ENCODE results near the gene MAB21L1.

The MAB21L1 gene

GRCh38 chr13:35468195-35468594 is 8.3 kb downstream of the MAB21L1 start:
- H3K9me2 ChIP-seq (ENCODE audit: low read depth, low read length) = no peaks in the 10 kb centered on the region

GRCh38 chr13:35465371-35465770 is 11.1 kb downstream of the MAB21L1 start:
- Histone ChIP-seq H3K9me3 (ENCODE audit: low read length) (no peaks in the 10 kb centered on the region), H3K4me2 (ENCODE audit: low read length) (no peak overlapping the region), H3K9ac (ENCODE audit: low read length) (no peak overlapping the region), H3K27me3 (ENCODE audit: insufficient read depth, low read length) (no peaks in the 10 kb centered on the region), H2AFZ (ENCODE audit: low read length) (no peak overlapping the region), H4K20me1 (ENCODE audit: insufficient read depth, low read length) (no peaks in the 10 kb centered on the region), H3K4me3 (ENCODE audit: low read depth, low read length, poor library complexity, severe bottlenecking) (no peak overlapping the region), H3K79me2 (ENCODE audit: insufficient read depth, low read length) (no peaks in the 10 kb centered on the region), H3K36me3 (ENCODE audit: insufficient read depth, low read length) (no peaks in the 10 kb centered on the region), H3K9me2 (ENCODE audit: low read depth, low read length) (no peaks in the 10 kb centered on the region), H3F3A (ENCODE audit: insufficient read depth, low read length) (no peaks in the 10 kb centered on the region), H3K27ac (ENCODE audit: low read depth, low read length, poor library complexity, severe bottlenecking) (no peak overlapping the region), H3K4me1 (ENCODE audit: insufficient read depth, low read length, severe bottlenecking) (no peaks in the 10 kb centered on the region)
- TF ChIP-seq EZH2 (IDR thresholded peaks at IDR 0.05; ENCODE audit: borderline replicate concordance, low read length) = no peak
- TF ChIP-seq CTCF (IDR thresholded peaks at IDR 0.05; ENCODE audit: low read length) = no peak

More at GRCh38 chr13:35468195-35468594, 8.3 kb downstream of the MAB21L1 start:
- no peaks in the 10 kb centered on the region for H3F3A ChIP-seq (ENCODE audit: insufficient read depth, low read length)
- no peaks in the 10 kb centered on the region for H3K27me3 ChIP-seq (ENCODE audit: insufficient read depth, low read length)
- H3K36me3 ChIP-seq (ENCODE audit: insufficient read depth, low read length) = no peaks in the 10 kb centered on the region
- H2AFZ ChIP-seq (ENCODE audit: low read length) = no peak overlapping the region
- H3K79me2 ChIP-seq (ENCODE audit: insufficient read depth, low read length) = no peaks in the 10 kb centered on the region
- H3K4me3 ChIP-seq (ENCODE audit: low read depth, low read length, poor library complexity, severe bottlenecking) = no peak overlapping the region
- TF ChIP-seq EZH2 (IDR thresholded peaks at IDR 0.05; ENCODE audit: borderline replicate concordance, low read length) = no peak
- TF ChIP-seq CTCF (IDR thresholded peaks at IDR 0.05; ENCODE audit: low read length) = no peak
- H3K27ac ChIP-seq (ENCODE audit: low read depth, low read length, poor library complexity, severe bottlenecking) = no peak overlapping the region
- H4K20me1 ChIP-seq (ENCODE audit: insufficient read depth, low read length) = no peaks in the 10 kb centered on the region
- no peak overlapping the region for H3K4me2 ChIP-seq (ENCODE audit: low read length)
- H3K9me3 ChIP-seq (ENCODE audit: low read length) = no peaks in the 10 kb centered on the region
- no peak overlapping the region for H3K9ac ChIP-seq (ENCODE audit: low read length)
- H3K4me1 ChIP-seq (ENCODE audit: insufficient read depth, low read length, severe bottlenecking) = no peaks in the 10 kb centered on the region

- Histone ChIP-seq H3K9ac (ENCODE audit: low read length) (no peak overlapping the region), H3K27ac (ENCODE audit: low read depth, low read length, poor library complexity, severe bottlenecking) (no peak overlapping the region), H3K4me2 (ENCODE audit: low read length) (no peak overlapping the region), H3K4me1 (ENCODE audit: insufficient read depth, low read length, severe bottlenecking) (peaks cover 6% of the 10 kb centered on the region), H4K20me1 (ENCODE audit: insufficient read depth, low read length) (no peaks in the 10 kb centered on the region), H3F3A (ENCODE audit: insufficient read depth, low read length) (no peaks in the 10 kb centered on the region), H3K27me3 (ENCODE audit: insufficient read depth, low read length) (no peaks in the 10 kb centered on the region), H3K9me2 (ENCODE audit: low read depth, low read length) (no peaks in the 10 kb centered on the region), H3K36me3 (ENCODE audit: insufficient read depth, low read length) (no peaks in the 10 kb centered on the region), H3K79me2 (ENCODE audit: insufficient read depth, low read length) (no peaks in the 10 kb centered on the region), H2AFZ (ENCODE audit: low read length) (no peak overlapping the region), H3K4me3 (ENCODE audit: low read depth, low read length, poor library complexity, severe bottlenecking) (no peak overlapping the region), H3K9me3 (ENCODE audit: low read length) (no peaks in the 10 kb centered on the region)
- no peak for TF ChIP-seq CTCF (IDR thresholded peaks at IDR 0.05; ENCODE audit: low read length)
- TF ChIP-seq EZH2 (IDR thresholded peaks at IDR 0.05; ENCODE audit: borderline replicate concordance, low read length) = no peak
These were observed 16.4 kb downstream of the MAB21L1 start for GRCh38 chr13:35460061-35460460.

All from OCI-LY1 (cell line).